Measurements from ENCODE around the gene RMC1.
"Not testable (repeated sequence)": the region's sequence is repeated elsewhere in the genome, so short reads cannot be mapped to it uniquely, and the experiment has no call there.

The RMC1 gene

DNA sequence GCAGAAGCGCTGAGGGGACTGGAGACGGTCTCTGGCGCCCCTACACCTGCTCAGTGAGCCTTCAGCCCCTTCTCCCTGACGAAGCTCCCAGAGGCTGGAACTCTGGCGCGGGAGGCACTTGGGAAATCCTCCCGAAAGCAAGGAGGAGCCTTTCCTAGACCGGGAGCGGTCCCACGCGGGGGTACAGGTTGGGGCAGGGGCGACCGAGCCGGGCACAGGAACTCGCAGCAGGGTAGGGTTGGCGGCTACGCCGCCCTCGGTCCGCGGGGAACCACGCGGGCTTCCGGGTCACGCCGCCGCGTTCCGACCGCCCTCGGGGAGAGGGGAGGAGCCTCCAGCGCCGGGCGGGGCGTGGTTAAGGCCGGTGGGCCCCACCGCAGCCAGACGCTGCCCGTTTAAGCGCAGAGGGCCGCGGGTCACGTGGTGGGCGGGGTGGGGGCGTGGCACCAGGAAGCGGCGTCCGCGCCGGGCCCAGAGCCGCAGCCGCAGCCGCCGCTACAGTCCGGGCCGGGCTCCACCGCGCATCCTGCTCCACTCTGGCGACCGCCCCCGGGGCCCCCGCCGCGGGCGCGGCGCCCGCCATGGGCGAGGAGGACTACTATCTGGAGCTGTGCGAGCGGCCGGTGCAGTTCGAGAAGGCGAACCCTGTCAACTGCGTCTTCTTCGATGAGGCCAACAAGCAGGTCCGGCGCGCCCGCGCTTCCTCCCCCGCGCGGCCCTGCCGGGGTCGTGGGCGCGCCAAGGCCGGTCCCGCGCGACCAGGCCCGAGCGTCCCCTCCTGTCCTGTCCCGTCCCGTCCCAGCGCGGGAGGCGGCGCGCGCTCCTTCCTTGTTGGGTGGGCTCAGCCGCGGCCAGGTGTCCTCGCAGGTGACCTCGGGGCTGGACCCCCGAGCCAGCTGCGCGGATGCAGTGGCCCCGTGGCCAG lies at the start of gene RMC1:
RMC1 (plus strand) TSS at position 474 of the 925 bp plus-strand sequence; CDS start at position 582, 108 bp downstream.
- DNase-seq: no peak

GRCh38 chr18:23453680-23454058 lies 49.6 kb upstream of the RMC1 start:
- no peak for DNase-seq

- DNase-seq: no peak
These were observed 46.5 kb upstream of the RMC1 start for GRCh38 chr18:23456835-23457234.

- no peak for DNase-seq
These were observed 44.3 kb upstream of the RMC1 start for GRCh38 chr18:23458830-23459529.

- DNase-seq: no peak
These were observed 43.8 kb upstream of the RMC1 start for GRCh38 chr18:23459530-23459921.

GRCh38 chr18:23460285-23461273 lies 42.7 kb upstream of the RMC1 start:
- DNase-seq: no peak

DNA sequence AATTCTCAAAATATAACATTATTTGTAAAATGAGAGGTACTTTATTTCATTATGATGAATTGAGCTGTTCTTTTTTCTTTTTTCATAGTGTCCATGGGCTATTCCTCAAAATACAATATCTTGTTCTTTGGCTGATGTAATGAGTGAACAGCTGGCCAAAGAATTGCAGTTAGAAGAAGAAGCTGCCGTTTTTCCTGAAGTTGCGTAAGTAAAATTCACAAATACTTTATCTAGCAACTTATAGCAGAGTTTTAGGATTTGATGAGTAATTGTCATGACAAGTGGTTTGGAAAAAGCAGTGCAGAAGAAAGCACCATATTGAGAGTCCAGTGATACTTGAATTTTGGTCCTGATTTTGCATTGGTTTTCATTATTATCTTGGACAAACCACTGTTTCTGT lies 40.4 kb upstream of the RMC1 start:
- DNase-seq: no peak

GRCh38 chr18:23468753-23469459 lies 34.4 kb upstream of the RMC1 start:
- DNase-seq: no peak

GRCh38 chr18:23470620-23471387 lies 32.5 kb upstream of the RMC1 start:
- no peak for DNase-seq

DNA sequence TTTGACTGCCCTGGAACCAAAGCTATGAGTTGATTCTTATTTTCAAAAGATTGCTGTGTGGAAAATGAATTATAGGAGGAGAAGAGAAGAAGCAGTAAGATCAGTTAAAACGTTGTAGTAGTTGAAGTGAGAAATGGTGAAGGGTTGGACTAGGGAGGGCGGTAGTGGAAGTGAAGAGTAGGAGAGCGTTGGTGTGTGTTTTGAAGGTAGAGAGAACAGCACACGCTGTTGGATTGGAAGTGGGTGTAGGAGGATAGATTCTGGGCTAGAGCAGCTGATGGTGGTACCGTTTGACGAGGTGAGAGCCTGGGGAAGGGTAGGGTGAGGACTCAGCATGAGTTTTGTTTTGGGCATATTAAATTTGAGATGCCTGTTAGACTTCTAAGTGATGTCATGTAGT lies 31.8 kb upstream of the RMC1 start:
- DNase-seq: no peak

- DNase-seq: no peak
These were observed 23.3 kb upstream of the RMC1 start for GRCh38 chr18:23479829-23480505.

- no peak for DNase-seq
These were observed 18.6 kb upstream of the RMC1 start for GRCh38 chr18:23484561-23485182.

GRCh38 chr18:23485386-23485785 lies 17.9 kb upstream of the RMC1 start:
- no peak for DNase-seq

- DNase-seq: no peak
These were observed 15.4 kb upstream of the RMC1 start for GRCh38 chr18:23487738-23488570.

GRCh38 chr18:23489586-23489985 lies 13.7 kb upstream of the RMC1 start:
- not testable (repeated sequence) for DNase-seq

DNA sequence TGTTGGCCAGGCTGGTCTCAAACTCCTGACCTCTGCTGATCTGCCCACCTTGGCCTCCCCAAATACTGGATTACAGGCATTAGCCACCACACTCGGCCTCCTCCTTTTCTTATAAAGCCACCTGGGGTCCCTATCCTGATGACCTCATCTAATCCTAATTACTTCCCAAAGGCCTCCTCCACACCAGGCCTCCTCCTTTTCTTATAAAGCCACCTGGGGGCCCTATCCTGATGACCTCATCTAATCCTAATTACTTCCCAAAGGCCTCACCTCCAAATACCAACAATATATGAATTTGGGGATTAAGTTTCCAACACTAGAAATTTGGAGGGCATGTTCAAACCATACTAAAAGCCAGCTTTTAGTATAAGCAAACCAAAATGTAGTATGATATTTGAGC lies 9.7 kb upstream of the RMC1 start:
- DNase-seq: no peak

DNA sequence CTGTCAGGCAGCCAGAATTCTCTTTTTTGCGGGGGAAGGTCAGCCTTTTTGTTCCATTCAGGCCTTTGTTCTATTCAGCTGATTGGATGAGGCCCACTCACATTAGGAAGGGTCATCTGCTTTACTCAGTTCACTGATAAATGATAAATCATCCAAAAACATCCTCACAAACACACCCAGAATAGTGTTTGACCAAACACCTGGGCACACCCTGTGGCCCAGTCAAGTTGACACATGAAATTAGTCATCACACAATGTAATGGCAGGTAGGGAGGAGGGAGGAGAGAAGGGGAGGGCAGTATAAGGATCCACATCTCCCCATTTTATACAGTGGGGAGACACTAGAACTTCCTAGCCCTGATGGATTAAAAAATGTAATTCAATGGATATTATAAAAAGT lies 8.3 kb upstream of the RMC1 start:
- no peak for DNase-seq

- DNase-seq: no peak
These were observed 7.4 kb upstream of the RMC1 start for GRCh38 chr18:23495723-23496440.

DNA sequence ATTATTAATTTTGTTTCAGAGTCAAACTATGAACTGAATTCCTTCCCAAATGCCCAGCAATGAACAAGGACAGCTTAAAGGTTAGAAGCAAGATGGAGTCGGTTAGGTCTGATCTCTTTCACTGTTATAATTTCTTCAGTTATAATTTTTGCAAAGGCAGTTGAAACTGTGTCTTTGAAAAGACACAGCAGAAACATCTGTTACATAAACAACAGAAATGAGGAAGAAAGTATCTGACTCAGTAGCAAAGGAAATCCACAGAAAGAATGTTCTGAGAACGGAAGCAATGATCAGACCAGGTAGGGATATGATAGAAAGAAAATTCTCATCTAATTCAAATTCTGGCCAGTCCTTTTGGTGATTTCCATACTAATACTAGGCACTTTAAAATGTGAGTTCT lies 5.2 kb upstream of the RMC1 start:
- no peak for DNase-seq

Measured in NCI-H187 treated with DMSO at 0.1 percent for 48 hours (cell line).